ENCODE measurements around the gene DDX25.
A peak's percentile ranks its signal among the peaks of the same experiment; 100 is the strongest.

The DDX25 gene

GRCh38 chr11:125967515-125967914 lies 63.2 kb downstream of the DDX25 start:
- no peak for DNase-seq (ENCODE audit: low read depth, low spot score)
- H3K27ac ChIP-seq = no peak overlapping the region

GRCh38 chr11:125968354-125968753 lies 64.0 kb downstream of the DDX25 start:
- peak overlapping the region; percentile 55 for H3K27ac ChIP-seq
- DNase-seq (ENCODE audit: low read depth, low spot score) = peak; percentile 57

GRCh38 chr11:125971618-125972017 lies 67.3 kb downstream of the DDX25 start:
- no peak for DNase-seq (ENCODE audit: low read depth, low spot score)
- no peak overlapping the region for H3K27ac ChIP-seq

GRCh38 chr11:125974284-125974683 lies 70.0 kb downstream of the DDX25 start:
- H3K27ac ChIP-seq = no peak overlapping the region
- DNase-seq (ENCODE audit: low read depth, low spot score) = no peak

- H3K27ac ChIP-seq = peak overlapping the region; percentile 31
- no peak for DNase-seq (ENCODE audit: low read depth, low spot score)
Observed at GRCh38 chr11:125975634-125976033, 71.3 kb downstream of the DDX25 start.

GRCh38 chr11:125976156-125976555 lies 71.8 kb downstream of the DDX25 start:
- DNase-seq (ENCODE audit: low read depth, low spot score) = no peak
- peak overlapping the region; percentile 31 for H3K27ac ChIP-seq

- no peak for DNase-seq (ENCODE audit: low read depth, low spot score)
- no peak overlapping the region for H3K27ac ChIP-seq
Observed at GRCh38 chr11:125977333-125977732, 73.0 kb downstream of the DDX25 start.

- no peak for DNase-seq (ENCODE audit: low read depth, low spot score)
- H3K27ac ChIP-seq = no peak overlapping the region
Observed at GRCh38 chr11:125978181-125978716, 73.9 kb downstream of the DDX25 start.

All from epithelial cell of prostate (primary cell).